ENCODE results near the gene LRRC4C.

DNA sequence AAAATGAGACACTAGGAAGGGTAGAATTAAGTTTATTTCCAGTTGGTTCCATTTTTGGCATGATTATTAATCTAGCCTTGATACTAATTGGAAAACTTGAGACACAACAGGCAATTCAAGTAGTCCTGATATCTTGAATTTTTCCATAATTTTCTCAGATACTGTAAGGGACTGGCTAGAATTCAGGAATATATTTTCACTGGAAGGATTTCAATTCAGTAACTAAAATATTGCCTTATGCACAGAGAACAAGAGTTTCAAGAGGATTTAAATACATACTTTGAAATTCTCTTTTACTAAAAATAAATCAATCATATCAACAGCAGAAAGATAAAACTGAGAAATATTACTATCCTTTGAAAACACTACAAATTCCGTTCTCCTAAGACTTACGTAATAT, 632.9 kb downstream of the LRRC4C start:
- TF ChIP-seq EZH2 (IDR thresholded peaks at IDR 0.05; ENCODE audit: borderline replicate concordance, low read depth, low read length, severe bottlenecking) (no peak), POLR2A (IDR thresholded peaks at IDR 0.05; ENCODE audit: low read depth, low read length) (no peak), MYC (IDR thresholded peaks at IDR 0.05; ENCODE audit: low read depth, low read length) (no peak), POLR2AphosphoS5 (IDR thresholded peaks at IDR 0.05; ENCODE audit: insufficient read depth, low read depth, low read length) (no peak), FOS (IDR thresholded peaks at IDR 0.05; ENCODE audit: borderline replicate concordance, insufficient read depth, low read length) (no peak)
- TF ChIP-seq, protein P1, sequence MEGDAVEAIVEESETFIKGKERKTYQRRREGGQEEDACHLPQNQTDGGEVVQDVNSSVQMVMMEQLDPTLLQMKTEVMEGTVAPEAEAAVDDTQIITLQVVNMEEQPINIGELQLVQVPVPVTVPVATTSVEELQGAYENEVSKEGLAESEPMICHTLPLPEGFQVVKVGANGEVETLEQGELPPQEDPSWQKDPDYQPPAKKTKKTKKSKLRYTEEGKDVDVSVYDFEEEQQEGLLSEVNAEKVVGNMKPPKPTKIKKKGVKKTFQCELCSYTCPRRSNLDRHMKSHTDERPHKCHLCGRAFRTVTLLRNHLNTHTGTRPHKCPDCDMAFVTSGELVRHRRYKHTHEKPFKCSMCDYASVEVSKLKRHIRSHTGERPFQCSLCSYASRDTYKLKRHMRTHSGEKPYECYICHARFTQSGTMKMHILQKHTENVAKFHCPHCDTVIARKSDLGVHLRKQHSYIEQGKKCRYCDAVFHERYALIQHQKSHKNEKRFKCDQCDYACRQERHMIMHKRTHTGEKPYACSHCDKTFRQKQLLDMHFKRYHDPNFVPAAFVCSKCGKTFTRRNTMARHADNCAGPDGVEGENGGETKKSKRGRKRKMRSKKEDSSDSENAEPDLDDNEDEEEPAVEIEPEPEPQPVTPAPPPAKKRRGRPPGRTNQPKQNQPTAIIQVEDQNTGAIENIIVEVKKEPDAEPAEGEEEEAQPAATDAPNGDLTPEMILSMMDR (IDR thresholded peaks at IDR 0.05; ENCODE audit: extremely low read depth in 1 of 2, insufficient read depth in 1 of 2, low read depth in 1 of 2, low read length in 2 of 2): no peak
- TF ChIP-seq, protein P2, sequence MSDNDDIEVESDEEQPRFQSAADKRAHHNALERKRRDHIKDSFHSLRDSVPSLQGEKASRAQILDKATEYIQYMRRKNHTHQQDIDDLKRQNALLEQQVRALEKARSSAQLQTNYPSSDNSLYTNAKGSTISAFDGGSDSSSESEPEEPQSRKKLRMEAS (IDR thresholded peaks at IDR 0.05; ENCODE audit: insufficient read depth, insufficient read length): no peak

All from endothelial cell of umbilical vein (primary cell).